Hepatocyte (in vitro differentiated cells): ENCODE results near the gene ALPG. TPM values are rescaled to one million over a fixed set of nuclear protein-coding genes. Genes with fewer than 3 reads are reported as not detected.

Source experiments
- DNase-seq: peaks from one replicate; pipeline ENCODE4 v3.0.0-alpha.2; 2016; ENCODE audit warnings: low spot score
- H2AFZ ChIP-seq: fragments of 200-600 bp; sonication (generic); 2 replicates; pipeline ENCODE4 v1.6.0; 2016; ENCODE audit warnings: antibody characterized with exemption, mild to moderate bottlenecking
- H3K27ac ChIP-seq: fragments of 200-600 bp; sonication (generic); 2 replicates; pipeline ENCODE4 v1.5.1; 2016; ENCODE audit warnings: mild to moderate bottlenecking
- H3K27me3 ChIP-seq: fragments of 200-600 bp; sonication (generic); 2 replicates; pipeline ENCODE4 v1.6.1; 2016
- H3K36me3 ChIP-seq: fragments of 200-600 bp; sonication (generic); replicated peaks from 2 replicates; pipeline ENCODE4 v1.5.1; 2016; ENCODE audit warnings: low read depth; ENCODE audit not compliant: insufficient read depth
- H3K4me1 ChIP-seq: fragments of 200-600 bp; sonication (generic); 2 replicates; pipeline ENCODE4 v1.5.1; 2016; ENCODE audit warnings: mild to moderate bottlenecking, moderate library complexity; ENCODE audit not compliant: insufficient read depth
- H3K4me2 ChIP-seq: fragments of 200-600 bp; sonication (generic); 2 replicates; pipeline ENCODE4 v1.6.0; 2016
- H3K4me3 ChIP-seq: fragments of 200-600 bp; sonication (generic); 2 replicates; pipeline ENCODE4 v1.5.1; 2016; ENCODE audit warnings: mild to moderate bottlenecking
- H3K79me2 ChIP-seq: fragments of 200-600 bp; sonication (generic); 2 replicates; pipeline ENCODE4 v1.6.0; 2017; ENCODE audit warnings: mild to moderate bottlenecking
- H3K9me2 ChIP-seq: fragments of 200-600 bp; sonication (generic); replicated peaks from 2 replicates; pipeline ENCODE4 v1.6.0; 2017; ENCODE audit warnings: mild to moderate bottlenecking; ENCODE audit not compliant: insufficient read depth
- H3K9me3 ChIP-seq: fragments of 200-600 bp; sonication (generic); 2 replicates; pipeline ENCODE4 v1.5.1; 2016; ENCODE audit warnings: low read depth, mild to moderate bottlenecking
- H4K20me1 ChIP-seq: fragments of 200-600 bp; sonication (generic); 2 replicates; pipeline ENCODE4 v1.6.0; 2016; ENCODE audit warnings: mild to moderate bottlenecking; ENCODE audit not compliant: insufficient read depth, poor library complexity, severe bottlenecking
- EZH2 ChIP-seq: fragments of 200-600 bp; sonication (generic); IDR thresholded peaks from 2 replicates; pipeline ENCODE4 v1.6.1; 2016; ENCODE audit warnings: antibody characterized with exemption, mild to moderate bottlenecking, borderline replicate concordance
- EZH2phosphoT487 ChIP-seq: fragments of 200-600 bp; sonication (generic); IDR thresholded peaks from one replicate; pipeline ENCODE4 v1.6.1; 2018; ENCODE audit warnings: antibody characterized with exemption, mild to moderate bottlenecking, low read depth, moderate library complexity; ENCODE audit not compliant: unreplicated experiment, severe bottlenecking
- WGBS: methylation state at CpG from one replicate; pipeline ENCODE4 v1.1.6; 2016; ENCODE audit warnings: low lambda C conversion rate; ENCODE audit errors: missing lambda C conversion rate; 5-methylcytosine and 5-hydroxymethylcytosine counted together
- polyA plus RNA-seq: library from polyadenylated mRNA; unstranded; fragments of >200 nt; fragmentation: Nextera tagmentation; extraction: Ambion mirVana; gene quantifications from 2 replicates; pipeline ENCODE4 v1.2.1, GENCODE V29; 2016
- total RNA-seq: library from RNA; depleted of rRNA; stranded (reverse); fragments of >200 nt; gene quantifications from 2 replicates; pipeline ENCODE4 v1.2.3, GENCODE V29; 2014
- TF ChIP-seq, protein P1 (sequence below): fragments of 200-600 bp; sonication (generic); IDR thresholded peaks from 2 replicates; pipeline ENCODE4 v1.5.1; 2016; ENCODE audit warnings: antibody characterized with exemption, mild to moderate bottlenecking; ENCODE audit not compliant: poor library complexity

The ALPG gene
- total and polyA plus RNA-seq, 2 experiments from 2014 or later: 0.08 to 1.5 TPM

DNA sequence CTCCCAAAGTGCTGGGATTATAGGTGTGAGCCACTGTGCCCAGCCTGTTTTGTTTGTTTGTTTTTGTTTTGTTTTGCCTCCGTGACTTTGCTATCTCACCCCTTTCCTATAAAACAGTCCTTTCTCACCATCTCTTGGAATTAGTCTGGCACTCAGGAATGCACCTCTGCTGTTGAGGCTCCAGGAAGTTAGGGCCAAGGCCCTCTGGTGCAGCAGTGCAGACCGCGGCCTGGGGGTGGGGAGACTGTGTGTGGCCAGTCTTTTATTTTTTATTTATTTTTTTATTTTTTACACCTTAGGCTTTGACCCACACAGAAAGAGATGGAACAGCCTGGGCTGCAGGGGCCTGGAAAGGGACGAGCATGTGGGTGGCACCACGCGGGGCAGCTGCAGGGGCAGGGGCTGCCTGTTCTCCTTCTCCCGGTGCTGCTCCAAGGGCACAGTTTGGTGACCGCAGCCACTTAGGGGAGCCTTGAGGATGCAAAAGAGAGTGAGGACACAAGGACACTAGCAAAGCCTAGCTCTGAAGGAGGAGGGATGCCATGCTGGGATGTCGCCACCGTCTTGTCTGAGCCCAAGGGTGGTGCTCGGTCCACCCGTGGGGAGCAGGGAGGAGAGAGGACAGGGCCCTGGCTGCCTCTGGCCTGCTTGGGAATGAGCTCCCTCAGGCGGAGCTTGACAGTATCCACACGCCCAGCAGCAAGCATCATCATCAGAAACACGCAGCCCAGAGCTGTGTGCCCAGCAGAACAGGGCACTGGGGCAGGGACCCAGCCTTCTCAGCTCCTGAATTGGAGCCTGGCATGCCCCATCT lies 29.9 kb downstream of the ALPG start:
- 76% methylated on average over 14 of the region's 15 CpGs for WGBS
- Histone ChIP-seq H3K36me3 (no peaks in the 10 kb centered on the region), H3K27ac (no peak overlapping the region), H2AFZ (no peak overlapping the region), H3K79me2 (no peaks in the 10 kb centered on the region), H3K4me2 (no peak overlapping the region), H3K4me1 (no peaks in the 10 kb centered on the region), H3K9me3 (no peaks in the 10 kb centered on the region), H3K9me2 (no peaks in the 10 kb centered on the region), H3K27me3 (no peaks in the 10 kb centered on the region), H3K4me3 (no peak overlapping the region), H4K20me1 (no peaks in the 10 kb centered on the region)
- TF ChIP-seq EZH2phosphoT487: no peak
- TF ChIP-seq, protein P1, sequence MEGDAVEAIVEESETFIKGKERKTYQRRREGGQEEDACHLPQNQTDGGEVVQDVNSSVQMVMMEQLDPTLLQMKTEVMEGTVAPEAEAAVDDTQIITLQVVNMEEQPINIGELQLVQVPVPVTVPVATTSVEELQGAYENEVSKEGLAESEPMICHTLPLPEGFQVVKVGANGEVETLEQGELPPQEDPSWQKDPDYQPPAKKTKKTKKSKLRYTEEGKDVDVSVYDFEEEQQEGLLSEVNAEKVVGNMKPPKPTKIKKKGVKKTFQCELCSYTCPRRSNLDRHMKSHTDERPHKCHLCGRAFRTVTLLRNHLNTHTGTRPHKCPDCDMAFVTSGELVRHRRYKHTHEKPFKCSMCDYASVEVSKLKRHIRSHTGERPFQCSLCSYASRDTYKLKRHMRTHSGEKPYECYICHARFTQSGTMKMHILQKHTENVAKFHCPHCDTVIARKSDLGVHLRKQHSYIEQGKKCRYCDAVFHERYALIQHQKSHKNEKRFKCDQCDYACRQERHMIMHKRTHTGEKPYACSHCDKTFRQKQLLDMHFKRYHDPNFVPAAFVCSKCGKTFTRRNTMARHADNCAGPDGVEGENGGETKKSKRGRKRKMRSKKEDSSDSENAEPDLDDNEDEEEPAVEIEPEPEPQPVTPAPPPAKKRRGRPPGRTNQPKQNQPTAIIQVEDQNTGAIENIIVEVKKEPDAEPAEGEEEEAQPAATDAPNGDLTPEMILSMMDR: no peak
- TF ChIP-seq EZH2: no peak
- peak; percentile 5 for DNase-seq

DNA sequence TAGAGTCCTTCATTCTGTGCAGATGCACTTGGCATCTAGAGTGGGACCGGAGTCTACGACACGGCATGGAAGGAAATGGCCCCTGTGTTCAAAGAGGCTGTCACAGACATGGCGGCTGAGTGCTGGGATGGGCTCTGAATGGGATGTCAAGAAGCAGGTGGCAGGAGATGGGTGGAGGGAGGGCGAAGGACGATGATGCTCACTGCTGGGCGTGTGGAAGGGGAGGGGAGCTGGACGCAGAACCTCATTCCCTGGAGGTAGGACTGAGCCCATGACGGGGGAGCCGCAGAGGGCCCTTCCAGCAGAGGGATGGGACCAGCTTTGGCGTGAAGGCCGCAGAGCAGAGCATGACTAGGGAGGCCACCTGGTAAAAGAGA lies 30.5 kb downstream of the ALPG start:
- no peak overlapping the region for H3K4me3 ChIP-seq
- H3K36me3 ChIP-seq: no peaks in the 10 kb centered on the region
- H2AFZ ChIP-seq: no peak overlapping the region
- no peaks in the 10 kb centered on the region for H4K20me1 ChIP-seq
- WGBS: 92% methylated on average over 11 of the region's 12 CpGs
- no peaks in the 10 kb centered on the region for H3K79me2 ChIP-seq
- DNase-seq: no peak
- H3K4me2 ChIP-seq: no peak overlapping the region
- H3K9me2 ChIP-seq: no peaks in the 10 kb centered on the region
- no peaks in the 10 kb centered on the region for H3K9me3 ChIP-seq
- H3K27me3 ChIP-seq: no peaks in the 10 kb centered on the region
- TF ChIP-seq EZH2: no peak
- TF ChIP-seq, protein P1: no peak
- TF ChIP-seq EZH2phosphoT487: no peak
- no peaks in the 10 kb centered on the region for H3K4me1 ChIP-seq
- no peak overlapping the region for H3K27ac ChIP-seq

DNA sequence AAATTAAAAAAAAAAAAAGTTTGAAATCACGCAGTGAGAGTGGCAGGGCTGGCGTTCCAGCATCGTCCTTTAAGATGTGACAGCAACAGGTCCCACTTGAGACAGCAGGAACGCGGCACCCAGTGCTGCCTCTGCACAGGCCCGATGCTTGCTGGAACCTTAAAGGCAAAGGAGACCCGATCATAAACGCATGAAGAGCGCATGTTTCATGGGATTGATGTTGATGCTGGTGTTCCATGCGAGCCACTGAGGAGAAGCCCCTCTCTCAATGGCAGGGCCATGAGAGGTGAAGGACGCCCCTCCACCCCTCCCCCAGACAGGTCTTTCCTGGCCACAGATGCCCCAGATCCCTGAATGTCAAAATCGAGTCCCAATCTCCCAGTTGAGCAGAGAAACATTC lies 31.4 kb downstream of the ALPG start:
- H3K9me3 ChIP-seq: no peaks in the 10 kb centered on the region
- H3K9me2 ChIP-seq: no peaks in the 10 kb centered on the region
- H3K79me2 ChIP-seq: no peaks in the 10 kb centered on the region
- no peaks in the 10 kb centered on the region for H3K27me3 ChIP-seq
- no peak for TF ChIP-seq EZH2phosphoT487
- TF ChIP-seq, protein P1: no peak
- no peak for TF ChIP-seq EZH2
- no peak for DNase-seq
- H3K4me3 ChIP-seq: no peak overlapping the region
- H2AFZ ChIP-seq: no peak overlapping the region
- no peak overlapping the region for H3K27ac ChIP-seq
- H3K4me2 ChIP-seq: no peak overlapping the region
- H3K36me3 ChIP-seq: no peaks in the 10 kb centered on the region
- no peaks in the 10 kb centered on the region for H4K20me1 ChIP-seq
- 91% methylated on average over 12 of the region's 12 CpGs for WGBS
- no peaks in the 10 kb centered on the region for H3K4me1 ChIP-seq
